ENCODE results near the gene NSMCE1. TPM values are rescaled to one million over a fixed set of nuclear protein-coding genes. Genes with fewer than 3 reads are reported as not detected.

NSMCE1 gene
- total RNA-seq, 1 donor from 2014 or later, result 53.0 TPM

DNA sequence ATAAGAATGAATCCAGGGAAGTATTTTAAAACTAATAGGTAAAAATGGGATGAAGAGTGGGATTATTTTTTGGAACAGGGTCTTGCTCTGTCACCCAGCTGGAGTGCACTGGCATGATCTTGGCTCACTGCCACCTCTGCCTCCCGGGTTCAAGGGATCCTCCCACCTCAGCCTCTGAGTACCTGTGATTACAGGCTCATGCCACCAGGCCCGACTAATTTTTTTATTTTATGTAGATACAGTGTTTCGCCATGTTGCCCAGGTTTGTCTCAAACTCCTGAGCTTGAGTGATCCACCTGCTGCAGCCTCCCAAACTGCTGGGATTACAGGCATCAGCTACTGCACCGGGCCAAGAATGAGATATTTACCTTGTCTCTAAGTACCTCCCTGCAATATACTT, 22.1 kb downstream of the NSMCE1 start:
- intact Hi-C loops (cut with DNase I), result no loop called here
- Histone ChIP-seq H3K9me3 (no peaks in the 10 kb centered on the region), H3K27ac (peak overlapping the region; percentile 80), H3K36me3 (no peaks in the 10 kb centered on the region), H3K27me3 (ENCODE audit: low read depth) (no peaks in the 10 kb centered on the region), H3K4me3 (no peak overlapping the region), H3K4me1 (peaks cover 49% of the 10 kb centered on the region)
- DNase-seq, result no peak
- no peak for ATAC-seq
- TF ChIP-seq, protein P1, sequence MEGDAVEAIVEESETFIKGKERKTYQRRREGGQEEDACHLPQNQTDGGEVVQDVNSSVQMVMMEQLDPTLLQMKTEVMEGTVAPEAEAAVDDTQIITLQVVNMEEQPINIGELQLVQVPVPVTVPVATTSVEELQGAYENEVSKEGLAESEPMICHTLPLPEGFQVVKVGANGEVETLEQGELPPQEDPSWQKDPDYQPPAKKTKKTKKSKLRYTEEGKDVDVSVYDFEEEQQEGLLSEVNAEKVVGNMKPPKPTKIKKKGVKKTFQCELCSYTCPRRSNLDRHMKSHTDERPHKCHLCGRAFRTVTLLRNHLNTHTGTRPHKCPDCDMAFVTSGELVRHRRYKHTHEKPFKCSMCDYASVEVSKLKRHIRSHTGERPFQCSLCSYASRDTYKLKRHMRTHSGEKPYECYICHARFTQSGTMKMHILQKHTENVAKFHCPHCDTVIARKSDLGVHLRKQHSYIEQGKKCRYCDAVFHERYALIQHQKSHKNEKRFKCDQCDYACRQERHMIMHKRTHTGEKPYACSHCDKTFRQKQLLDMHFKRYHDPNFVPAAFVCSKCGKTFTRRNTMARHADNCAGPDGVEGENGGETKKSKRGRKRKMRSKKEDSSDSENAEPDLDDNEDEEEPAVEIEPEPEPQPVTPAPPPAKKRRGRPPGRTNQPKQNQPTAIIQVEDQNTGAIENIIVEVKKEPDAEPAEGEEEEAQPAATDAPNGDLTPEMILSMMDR (IDR thresholded peaks at IDR 0.05), result no peak

DNA sequence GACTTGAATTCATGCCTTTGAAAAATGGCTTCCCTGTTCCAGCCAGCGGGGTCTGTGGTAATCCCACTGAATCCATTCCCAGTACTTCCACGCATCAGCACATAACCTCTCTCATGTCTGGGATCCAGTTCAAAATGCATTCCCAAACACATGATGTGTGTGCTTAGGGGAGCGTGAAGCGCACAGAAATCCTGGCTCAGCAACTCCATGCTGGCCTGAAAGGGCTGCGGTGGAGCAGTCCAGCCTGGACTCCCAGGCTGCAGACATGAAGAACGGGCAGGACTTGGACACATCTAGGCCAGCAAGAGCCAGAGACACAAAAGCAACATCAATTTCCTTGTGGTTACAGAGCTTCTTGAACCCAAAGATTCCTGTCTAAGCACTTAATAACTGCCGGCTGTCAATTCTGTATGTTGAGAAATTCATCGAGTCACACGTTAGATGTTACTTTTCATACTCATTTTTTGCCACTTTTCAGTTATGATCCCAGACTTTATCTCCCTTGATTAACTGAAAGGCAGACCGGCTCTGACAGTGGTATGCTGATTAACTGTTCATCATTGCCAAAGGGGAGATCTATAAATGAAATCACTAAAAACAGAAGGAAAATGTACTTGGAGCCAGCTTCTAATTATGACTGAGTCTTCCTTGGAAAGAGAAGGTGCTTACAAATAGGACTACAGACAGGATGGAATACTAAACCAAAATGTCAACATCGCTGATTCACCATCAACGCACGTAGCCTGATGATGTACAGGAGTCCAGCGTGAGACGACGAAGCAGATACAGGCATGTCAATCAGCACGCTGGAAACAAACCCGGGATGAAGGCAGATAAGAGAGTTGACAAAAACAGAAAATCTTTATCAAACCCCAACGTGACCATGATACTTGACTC, 23.0 kb downstream of the NSMCE1 start:
- Histone ChIP-seq H3K27ac (peak overlapping the region; percentile 80), H3K4me1 (peaks cover 59% of the 10 kb centered on the region), H3K9me3 (no peaks in the 10 kb centered on the region), H3K4me3 (no peak overlapping the region), H3K27me3 (ENCODE audit: low read depth) (no peaks in the 10 kb centered on the region), H3K36me3 (no peaks in the 10 kb centered on the region)
- DNase-seq (peak; percentile 44), ATAC-seq (peak; percentile 67 to 79)
- intact Hi-C loops (cut with DNase I), result no loop called here
- TF ChIP-seq, protein P1 (IDR thresholded peaks at IDR 0.05), result no peak

DNA sequence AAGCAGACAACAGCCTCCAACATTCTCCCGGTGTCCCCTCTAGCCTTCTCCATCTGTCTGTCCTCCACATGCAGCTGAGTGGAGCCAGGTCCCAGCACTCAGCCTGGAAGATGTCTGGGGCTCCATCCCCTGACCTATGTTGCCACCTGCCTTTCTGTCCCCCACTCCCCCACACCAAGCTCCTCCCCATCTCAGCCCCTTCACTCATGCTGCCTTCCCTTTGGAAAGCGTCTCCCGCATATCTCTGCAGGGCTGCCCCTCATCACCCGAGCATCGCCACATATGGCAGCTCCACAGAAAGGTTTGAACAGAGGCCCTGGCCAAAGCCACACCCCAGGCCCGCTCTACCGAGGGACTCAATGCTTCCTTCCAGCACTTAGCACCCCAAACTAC, 24.2 kb downstream of the NSMCE1 start:
- H3K4me1 ChIP-seq, result peaks cover 61% of the 10 kb centered on the region
- peak; percentile 35 for DNase-seq
- TF ChIP-seq, protein P1 (IDR thresholded peaks at IDR 0.05), result no peak
- H3K27me3 ChIP-seq (ENCODE audit: low read depth), result no peaks in the 10 kb centered on the region
- H3K27ac ChIP-seq, result peak overlapping the region; percentile 80
- no peaks in the 10 kb centered on the region for H3K9me3 ChIP-seq
- ATAC-seq, result no peak
- H3K4me3 ChIP-seq, result no peak overlapping the region
- intact Hi-C loops (cut with DNase I), result no loop called here
- H3K36me3 ChIP-seq, result no peaks in the 10 kb centered on the region

DNA sequence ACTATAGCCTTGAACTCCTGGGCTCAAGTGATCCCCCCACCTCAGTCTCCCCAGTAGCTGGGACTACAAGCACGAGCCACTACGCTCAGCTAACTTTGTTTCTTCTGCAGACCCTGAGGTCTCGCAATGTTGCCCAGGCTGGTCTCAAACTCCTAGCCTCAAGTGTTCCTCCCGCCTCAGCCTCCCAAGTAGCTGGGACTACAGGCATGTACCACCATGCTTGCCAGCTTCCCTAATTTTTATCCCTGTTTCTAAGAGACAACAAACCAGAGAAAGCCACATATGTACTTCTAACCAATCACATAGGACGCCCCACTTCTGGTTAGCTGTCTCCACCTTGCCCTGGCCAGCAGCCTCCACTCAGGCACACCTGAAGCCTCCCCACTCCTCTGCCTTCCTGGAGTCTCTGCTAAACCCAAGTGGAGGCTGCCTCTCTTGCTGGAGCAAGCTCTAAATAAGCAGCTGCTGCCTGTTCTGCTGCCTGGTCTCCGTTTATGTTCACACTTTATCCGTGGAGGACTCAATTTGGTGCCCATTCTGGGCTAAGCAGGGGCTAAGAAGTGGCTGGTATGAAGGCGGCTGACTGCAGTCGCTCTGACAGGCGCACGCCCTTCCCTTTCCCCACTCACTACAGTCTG, 24.7 kb downstream of the NSMCE1 start:
- intact Hi-C loops (cut with DNase I), result no loop called here
- peak; percentile 23 for DNase-seq
- Histone ChIP-seq H3K4me3 (no peak overlapping the region), H3K27ac (peak overlapping the region; percentile 80), H3K4me1 (peaks cover 66% of the 10 kb centered on the region), H3K9me3 (no peaks in the 10 kb centered on the region), H3K36me3 (no peaks in the 10 kb centered on the region), H3K27me3 (ENCODE audit: low read depth) (no peaks in the 10 kb centered on the region)
- no peak for ATAC-seq
- TF ChIP-seq, protein P1 (IDR thresholded peaks at IDR 0.05), result no peak

DNA sequence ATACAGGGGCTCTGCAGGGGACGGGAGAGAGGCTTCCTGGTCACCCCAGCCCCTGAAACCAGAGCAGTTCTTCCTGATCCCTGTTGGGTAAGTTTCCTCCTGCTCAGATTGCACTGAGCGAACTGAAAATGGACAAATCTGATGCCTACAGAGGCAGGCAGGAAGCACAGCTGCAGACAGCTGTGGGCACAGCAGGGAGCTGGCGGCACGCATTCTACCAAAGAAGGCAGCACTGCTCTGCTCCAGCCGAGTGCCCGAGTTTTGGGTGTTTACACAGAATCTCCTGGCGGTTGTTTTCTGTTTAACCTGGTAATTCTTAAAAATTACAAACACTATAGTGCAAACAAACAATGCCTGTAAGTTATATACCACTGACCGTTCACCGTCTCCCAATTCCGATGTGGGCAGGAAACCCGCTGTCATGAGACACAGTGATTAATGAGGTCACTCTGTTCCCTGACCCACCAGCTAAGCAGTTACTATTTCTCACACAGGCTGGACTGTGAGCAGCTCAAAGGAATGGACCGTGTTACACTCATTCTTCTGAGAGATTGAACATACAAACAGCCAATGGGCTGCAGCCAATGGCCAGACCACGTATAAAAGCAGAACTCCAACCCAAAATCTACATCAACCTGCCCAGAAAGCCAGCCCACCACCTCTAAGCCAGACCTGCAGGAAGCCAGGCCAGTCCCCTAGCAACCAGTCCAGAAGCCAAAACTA, 25.5 kb downstream of the NSMCE1 start:
- Histone ChIP-seq H3K27me3 (ENCODE audit: low read depth) (no peaks in the 10 kb centered on the region), H3K4me3 (peak overlapping the region; percentile 17), H3K36me3 (no peaks in the 10 kb centered on the region), H3K9me3 (no peaks in the 10 kb centered on the region), H3K4me1 (peaks cover 74% of the 10 kb centered on the region), H3K27ac (peak overlapping the region; percentile 80)
- intact Hi-C loops (cut with DNase I), result no loop called here
- TF ChIP-seq, protein P1 (IDR thresholded peaks at IDR 0.05), result no peak
- DNase-seq (peak; percentile 66), ATAC-seq (peak; percentile 68 to 78)
